ENCODE results near the gene RPS6KA3. TPM values are rescaled to one million over a fixed set of nuclear protein-coding genes. Genes with fewer than 3 reads are reported as not detected.

Gene RPS6KA3
- total and polyA plus RNA-seq, 2 of the 8 experiments (the other 6 are each of a cell fraction or from before 2014, with no cell fraction given), result 7.1 to 13.0 TPM

GRCh38 chrX:20211261-20211786, 55.4 kb downstream of the RPS6KA3 start:
- 83% methylated on average over 4 of the region's 4 CpGs; no CpG with 5 or more reads in 1 of the 2 experiments for WGBS, 2 experiments (ENCODE audit: extremely low coverage in 1 of 2, insufficient coverage in 1 of 2, insufficient read length in 1 of 2, insufficient replicate concordance in 2 of 2, low coverage in 1 of 2, low lambda C conversion rate in 2 of 2, missing lambda C conversion rate in 1 of 2)
- Histone ChIP-seq H3K23me2 (ENCODE audit: low read depth, low read length) (no peaks in the 10 kb centered on the region), H3K27ac (ENCODE audit: low read depth, low read length) (no peak overlapping the region), H2BK20ac (ENCODE audit: low read length) (no peak overlapping the region), H3K14ac (ENCODE audit: insufficient read length) (no peak overlapping the region), H3K27me3 (replicated peaks in 1 of 4; ENCODE audit: control insufficient read depth in 3 of 4, extremely low read depth in 1 of 4, insufficient read depth in 3 of 4, low read length in 3 of 4) (no peaks in the 10 kb centered on the region), H4K8ac (ENCODE audit: extremely low read depth, insufficient read depth, low read length) (no peak overlapping the region; the same call in 1 of the 2 replicates), H2AFZ (ENCODE audit: low read length) (no peak overlapping the region), H2BK12ac (ENCODE audit: low read depth, low read length) (no peak overlapping the region), H3K23ac (ENCODE audit: insufficient read length) (no peak overlapping the region), H3K79me2 (ENCODE audit: control insufficient read depth in 1 of 2, insufficient read depth in 2 of 2, low read length in 2 of 2) (no peaks in the 10 kb centered on the region), H3K4ac (replicated peaks; ENCODE audit: insufficient read length, low read depth, low read length) (no peak overlapping the region), H3K56ac (replicated peaks; ENCODE audit: insufficient read length, low read depth, low read length) (no peak overlapping the region), H3K36me3 (ENCODE audit: control insufficient read depth in 2 of 4, insufficient read depth in 4 of 4, low read length in 3 of 4) (peaks cover 0 to 3% (median 0%) of the 10 kb centered on the region in 4 experiments; a peak in 1 of 8 replicates), H3K79me1 (ENCODE audit: low read depth, low read length) (no peaks in the 10 kb centered on the region), H4K20me1 (replicated peaks in 1 of 2; ENCODE audit: control insufficient read depth in 1 of 2, insufficient read depth in 2 of 2, low read length in 2 of 2) (no peaks in the 10 kb centered on the region), H2BK5ac (ENCODE audit: low read depth, low read length) (no peak overlapping the region), H3K4me2 (ENCODE audit: insufficient read depth in 1 of 2, low read depth in 2 of 2, low read length in 2 of 2) (no peak overlapping the region), H2BK120ac (replicated peaks; ENCODE audit: low read depth, low read length) (no peak overlapping the region), H4K5ac (ENCODE audit: insufficient read length, low read depth, low read length) (no peak overlapping the region), H2AK5ac (ENCODE audit: low read depth, low read length) (no peak overlapping the region), H3K9ac (replicated peaks in 1 of 4; ENCODE audit: extremely low read depth in 1 of 4, low read depth in 3 of 4, low read length in 3 of 4) (no peak overlapping the region), H3K9me3 (ENCODE audit: insufficient read depth in 2 of 2, low read depth in 1 of 2, low read length in 1 of 2) (no peaks in the 10 kb centered on the region), H3K4me1 (replicated peaks in 1 of 4; ENCODE audit: control insufficient read depth in 3 of 4, insufficient read depth in 4 of 4, low read length in 3 of 4) (no peaks in the 10 kb centered on the region), H2BK15ac (ENCODE audit: low read length) (no peak overlapping the region), H3K18ac (ENCODE audit: extremely low read depth, low read length) (no peak overlapping the region), H3K4me3 (ENCODE audit: extremely low read depth in 1 of 4, insufficient read depth in 2 of 4, low read depth in 3 of 4, low read length in 4 of 4) (no peak overlapping the region), H4K91ac (replicated peaks; ENCODE audit: insufficient read length, low read length) (no peak overlapping the region)
- CTCF ChIA-PET (ENCODE audit: partially characterized antibody), result no interaction called here
- DNase-seq (ENCODE audit: low read depth in 1 of 2, low spot score in 2 of 2) (no peak), FAIRE-seq (no peak)
- POLR2A ChIA-PET (ENCODE audit: partially characterized antibody), result interaction anchor here (0.6 kb wide), 1 partner anchor 23 kb away, joined by 3 read pairs; no protein-coding TSS in a partner anchor
- no peak for TF ChIP-seq CTBP2 (IDR thresholded peaks at IDR 0.05; ENCODE audit: borderline replicate concordance, insufficient read depth, insufficient read length, low read length)
- TF ChIP-seq RAD21 (IDR thresholded peaks at IDR 0.05 in 1 of 2, conservative IDR thresholded peaks at IDR 0.05 in 1 of 2; ENCODE audit: low read depth in 2 of 2, low read length in 2 of 2), result no peak
- no peak for TF ChIP-seq BRCA1 (IDR thresholded peaks at IDR 0.05; ENCODE audit: low read depth, low read length)
- TF ChIP-seq EP300 (IDR thresholded peaks at IDR 0.05; ENCODE audit: borderline replicate concordance in 1 of 2, low read depth in 2 of 2, low read length in 2 of 2), result no peak
- no peak for TF ChIP-seq ATF3 (IDR thresholded peaks at IDR 0.05; ENCODE audit: insufficient read depth, low read depth, low read length)
- TF ChIP-seq RNF2 (IDR thresholded peaks at IDR 0.05; ENCODE audit: borderline replicate concordance, low read depth, low read length, missing control alignments, poor library complexity, severe bottlenecking), result no peak
- no peak for TF ChIP-seq NANOG (IDR thresholded peaks at IDR 0.05; ENCODE audit: insufficient read depth, low read depth, low read length, poor library complexity, severe bottlenecking)
- no peak for TF ChIP-seq RXRA (IDR thresholded peaks at IDR 0.05; ENCODE audit: insufficient read depth, low read depth, low read length)
- no peak for TF ChIP-seq JUN (IDR thresholded peaks at IDR 0.05; ENCODE audit: low read depth, low read length)
- TF ChIP-seq POU5F1 (IDR thresholded peaks at IDR 0.05; ENCODE audit: low read depth, low read length), result no peak
- no peak for TF ChIP-seq KDM4A (IDR thresholded peaks at IDR 0.05; ENCODE audit: low read depth, low read length, severe bottlenecking)
